BJ (cell line): ENCODE measurements around the gene KCNA1. TPM values are rescaled to one million over a fixed set of nuclear protein-coding genes. Genes with fewer than 3 reads are reported as not detected.

Source experiments
- CTCF ChIA-PET: fragments of 350-600 bp; formaldehyde crosslinking; extraction: SDS; loops from one replicate; lab custom pipeline; 2021; ENCODE audit warnings: antibody characterized with exemption, inconsistent platforms; lab: Yijun Ruan, JAX
- POLR2A ChIA-PET: fragments of 300-600 bp; sonication (Branson Sonifier 250); formaldehyde crosslinking; extraction: SDS; loops from one replicate; lab custom pipeline; 2021; ENCODE audit warnings: antibody characterized with exemption; lab: Charles Lee
- DNase-seq: peaks from one replicate; pipeline ENCODE4 v3.0.0-alpha.2; 2011; ENCODE audit warnings: low read depth
- H3K27me3 ChIP-seq: 2 replicates; pipeline ENCODE4 v1.6.0; 2011; ENCODE audit warnings: low read length; ENCODE audit not compliant: control insufficient read depth, insufficient read depth
- H3K36me3 ChIP-seq: 2 replicates; pipeline ENCODE4 v1.5.1; 2011; ENCODE audit warnings: low read length; ENCODE audit not compliant: control insufficient read depth, insufficient read depth
- H3K4me3 ChIP-seq: 2 replicates; pipeline ENCODE4 v1.5.1; 2011; ENCODE audit warnings: low read depth, mild to moderate bottlenecking, control low read depth, low read length
- CTCF ChIP-seq: IDR thresholded peaks from 2 replicates; pipeline ENCODE4 v1.5.1; 2011; ENCODE audit warnings: low read depth, mild to moderate bottlenecking, control low read depth, inconsistent platforms, low read length, moderate library complexity; ENCODE audit not compliant: insufficient read depth
- polyA minus RNA-seq: library from RNA; depleted of rRNA, polyadenylated mRNA; stranded (reverse); fragments of >200 nt; gene quantifications from 2 replicates; pipeline ENCODE4 v1.2.3, GENCODE V29; 2011; rRNA and poly(A)+ RNA removed
- polyA plus RNA-seq: library from polyadenylated mRNA; depleted of rRNA; stranded (reverse); fragments of >200 nt; gene quantifications from 2 replicates; pipeline ENCODE4 v1.2.3, GENCODE V29; 2011; rRNA removed

The KCNA1 gene
- not detected in 2 replicates for polyA plus RNA-seq
- polyA minus RNA-seq: not detected in 2 replicates

- no peak for DNase-seq
- H3K36me3 ChIP-seq: no peaks in the 10 kb centered on the region
- no peak for TF ChIP-seq CTCF
- ChIA-PET CTCF (interaction anchor here (1.8 to 3.0 kb wide), 2 partner anchors 9 to 54 kb away, joined by 7 to 12 read pairs; no protein-coding TSS in a partner anchor), POLR2A (no interaction called here)
- H3K4me3 ChIP-seq: no peak within 1 kb of the TSS
- peaks cover 41% of the 10 kb centered on the region for H3K27me3 ChIP-seq
These were observed at the start of gene KCNA1 for GRCh38 chr12:4909734-4910501. Gene KCNA1 (plus strand): TSS chr12:4909905. CDS start chr12:4911379, 1,474 bp downstream.

- no peak for DNase-seq
- peaks cover 18% of the 10 kb centered on the region for H3K27me3 ChIP-seq
These were observed 49.0 kb upstream of the KCNA1 start for GRCh38 chr12:4860741-4861140.

GRCh38 chr12:4862809-4863208, 46.9 kb upstream of the KCNA1 start:
- ChIA-PET POLR2A (no interaction called here), CTCF (interaction anchor here (1.0 to 11.3 kb wide), 5 partner anchors 9 to 159 kb away, joined by 3 to 241 read pairs (median 4); no protein-coding TSS in a partner anchor)
- Histone ChIP-seq H3K4me3 (no peak overlapping the region), H3K27me3 (peaks cover 11% of the 10 kb centered on the region), H3K36me3 (no peaks in the 10 kb centered on the region)
- no peak for TF ChIP-seq CTCF
- DNase-seq: no peak

More at GRCh38 chr12:4860741-4861140, 49.0 kb upstream of the KCNA1 start:
- ChIA-PET CTCF (interaction anchor here (1.2 to 11.3 kb wide), 3 partner anchors 135 to 222 kb away, joined by 3 to 241 read pairs (median 101); no protein-coding TSS in a partner anchor), POLR2A (no interaction called here)
- TF ChIP-seq CTCF: no peak
- Histone ChIP-seq H3K4me3 (no peak overlapping the region), H3K36me3 (no peaks in the 10 kb centered on the region)

- Histone ChIP-seq H3K27me3 (peaks cover 3% of the 10 kb centered on the region), H3K4me3 (no peak overlapping the region), H3K36me3 (no peaks in the 10 kb centered on the region)
- no peak for TF ChIP-seq CTCF
- DNase-seq: no peak
- POLR2A ChIA-PET: no interaction called here
- CTCF ChIA-PET: interaction anchor here (1.0 to 1.7 kb wide), 2 partner anchors 9 to 16 kb away, joined by 3 to 8 read pairs (median 5); no protein-coding TSS in a partner anchor
These were observed 45.1 kb upstream of the KCNA1 start for GRCh38 chr12:4864575-4864974.

- TF ChIP-seq CTCF: no peak
- ChIA-PET POLR2A (no interaction called here), CTCF (interaction anchor here (1.7 to 2.4 kb wide), 2 partner anchors 8 to 10 kb away, joined by 8 to 15 read pairs; no protein-coding TSS in a partner anchor)
- no peaks in the 10 kb centered on the region for H3K36me3 ChIP-seq
- no peak overlapping the region for H3K4me3 ChIP-seq
- no peak for DNase-seq
- peaks cover 2% of the 10 kb centered on the region; the same call in 1 of the 2 replicates for H3K27me3 ChIP-seq
These were observed 44.5 kb upstream of the KCNA1 start for GRCh38 chr12:4865246-4865645.
